ENCODE data around the gene OSBPL9.

DNA sequence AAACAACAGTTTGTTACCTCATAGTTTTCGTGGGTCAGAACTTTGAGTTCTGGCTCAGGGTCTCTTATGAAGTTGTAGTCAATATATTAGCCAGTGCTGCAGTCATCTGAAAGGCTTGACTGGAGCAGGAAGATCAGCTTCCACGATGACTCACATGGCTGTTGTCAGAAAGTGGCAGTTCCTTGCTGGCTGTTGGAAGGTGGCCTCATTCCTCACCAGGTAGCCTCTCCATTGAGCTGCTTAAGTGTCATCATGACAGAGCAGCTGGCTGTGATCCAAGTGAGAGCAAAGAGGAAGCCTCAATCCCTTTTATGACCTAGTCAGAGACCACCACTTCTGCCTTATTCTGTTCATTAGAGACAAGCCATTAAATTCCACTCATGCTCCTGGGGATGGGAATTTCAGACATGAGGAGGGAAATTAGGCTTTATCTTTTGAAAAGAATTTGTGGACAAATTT lies 5.6 kb downstream of the OSBPL9 start:
- TF ChIP-seq, protein P1, sequence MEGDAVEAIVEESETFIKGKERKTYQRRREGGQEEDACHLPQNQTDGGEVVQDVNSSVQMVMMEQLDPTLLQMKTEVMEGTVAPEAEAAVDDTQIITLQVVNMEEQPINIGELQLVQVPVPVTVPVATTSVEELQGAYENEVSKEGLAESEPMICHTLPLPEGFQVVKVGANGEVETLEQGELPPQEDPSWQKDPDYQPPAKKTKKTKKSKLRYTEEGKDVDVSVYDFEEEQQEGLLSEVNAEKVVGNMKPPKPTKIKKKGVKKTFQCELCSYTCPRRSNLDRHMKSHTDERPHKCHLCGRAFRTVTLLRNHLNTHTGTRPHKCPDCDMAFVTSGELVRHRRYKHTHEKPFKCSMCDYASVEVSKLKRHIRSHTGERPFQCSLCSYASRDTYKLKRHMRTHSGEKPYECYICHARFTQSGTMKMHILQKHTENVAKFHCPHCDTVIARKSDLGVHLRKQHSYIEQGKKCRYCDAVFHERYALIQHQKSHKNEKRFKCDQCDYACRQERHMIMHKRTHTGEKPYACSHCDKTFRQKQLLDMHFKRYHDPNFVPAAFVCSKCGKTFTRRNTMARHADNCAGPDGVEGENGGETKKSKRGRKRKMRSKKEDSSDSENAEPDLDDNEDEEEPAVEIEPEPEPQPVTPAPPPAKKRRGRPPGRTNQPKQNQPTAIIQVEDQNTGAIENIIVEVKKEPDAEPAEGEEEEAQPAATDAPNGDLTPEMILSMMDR (IDR thresholded peaks at IDR 0.05; ENCODE audit: poor library complexity), result no peak
- no peak for TF ChIP-seq EZH2phosphoT487 (IDR thresholded peaks at IDR 0.05; ENCODE audit: low read depth, severe bottlenecking, unreplicated experiment)
